Suprapubic skin (tissue), 4 donors: ENCODE measurements around the gene KCTD11. TPM values are rescaled to one million over a fixed set of nuclear protein-coding genes. Genes with fewer than 3 reads are reported as not detected.

Source experiments
- DNase-seq, 2 donors: peaks; one replicate each; pipeline ENCODE4 v3.0.0-alpha.2; 2019; ENCODE audit warnings: low spot score in 2 of 2
- H3K27ac ChIP-seq: fragments of 200-600 bp; sonication (generic); one replicate; pipeline ENCODE4 v1.5.1; 2019
- H3K27me3 ChIP-seq: fragments of 200-600 bp; sonication (generic); one replicate; pipeline ENCODE4 v1.5.1; 2019
- H3K36me3 ChIP-seq: fragments of 200-600 bp; sonication (generic); one replicate; pipeline ENCODE4 v1.5.1; 2019
- H3K4me1 ChIP-seq: fragments of 200-600 bp; sonication (generic); one replicate; pipeline ENCODE4 v1.5.1; 2019
- H3K4me3 ChIP-seq: fragments of 200-600 bp; sonication (generic); one replicate; pipeline ENCODE4 v1.5.1; 2019; ENCODE audit warnings: mild to moderate bottlenecking
- H3K9me3 ChIP-seq: fragments of 200-600 bp; sonication (generic); one replicate; pipeline ENCODE4 v1.5.1; 2019
- CTCF ChIP-seq, 2 donors: fragments of 200-600 bp in 1 of 2; fragments of 450-650 bp in 1 of 2; sonication (generic) in 1 of 2; IDR thresholded peaks; one replicate each; pipeline ENCODE4 v1.5.1; 2016 to 2019; ENCODE audit warnings: antibody characterized with exemption in 2 of 2, mild to moderate bottlenecking in 1 of 2, moderate library complexity in 1 of 2
- EP300 ChIP-seq: sonication (generic); formaldehyde crosslinking; IDR thresholded peaks from one replicate; pipeline ENCODE4 v1.6.1; 2017; ENCODE audit warnings: antibody characterized with exemption
- POLR2A ChIP-seq, 2 donors: fragments of 450-650 bp; IDR thresholded peaks; one replicate each; pipeline ENCODE4 v1.6.1; 2017; ENCODE audit warnings: antibody characterized with exemption in 2 of 2, mild to moderate bottlenecking in 2 of 2, moderate library complexity in 2 of 2
- POLR2AphosphoS5 ChIP-seq, 3 donors: sonication (generic); formaldehyde crosslinking; IDR thresholded peaks; one replicate each; pipeline ENCODE4 v1.6.1; 2017; ENCODE audit warnings: antibody characterized with exemption in 3 of 3
- WGBS: methylation state at CpG from one replicate; pipeline ENCODE4 v1.1.5; 2018; 5-methylcytosine and 5-hydroxymethylcytosine counted together
- total RNA-seq, 4 donors: library from RNA; depleted of rRNA; stranded (reverse); fragments of >200 nt; gene quantifications; one replicate each; pipeline ENCODE4 v1.1.0, GENCODE V29; 2016

Gene KCTD11
- total RNA-seq, 4 donors from 2014 or later: 9.1 to 50.1 (median 32.4) TPM

- Histone ChIP-seq H3K9me3 (no peaks in the 10 kb centered on the region), H3K27ac (no peak overlapping the region)
- no peak for TF ChIP-seq POLR2AphosphoS5 (IDR thresholded peaks at IDR 0.05)
- no peak for TF ChIP-seq EP300
- TF ChIP-seq CTCF (IDR thresholded peaks at IDR 0.05): peak; percentile 66 to 92
- no peak for TF ChIP-seq POLR2A (IDR thresholded peaks at IDR 0.05)
These were observed 28.1 kb upstream of the KCTD11 start for GRCh38 chr17:7323731-7324437.

GRCh38 chr17:7324438-7324779, 27.6 kb upstream of the KCTD11 start:
- WGBS: 80% methylated on average over 3 of the region's 3 CpGs

More at GRCh38 chr17:7323731-7324437, 28.1 kb upstream of the KCTD11 start:
- H3K4me1 ChIP-seq: peaks cover 15% of the 10 kb centered on the region
- H3K4me3 ChIP-seq: no peak overlapping the region
- whole genome bisulfite sequencing: 82% methylated on average over 27 of the region's 39 CpGs
- peaks cover 57% of the 10 kb centered on the region for H3K36me3 ChIP-seq
- H3K27me3 ChIP-seq: no peaks in the 10 kb centered on the region
- DNase-seq: peak in 1 of 2 donors; percentile 68

GRCh38 chr17:7325031-7325528, 26.9 kb upstream of the KCTD11 start:
- no peak for DNase-seq
- peaks cover 18% of the 10 kb centered on the region for H3K4me1 ChIP-seq
- H3K4me3 ChIP-seq: no peak overlapping the region
- H3K27ac ChIP-seq: no peak overlapping the region
- no peaks in the 10 kb centered on the region for H3K27me3 ChIP-seq
- WGBS: 94% methylated on average over 19 of the region's 19 CpGs
- H3K9me3 ChIP-seq: no peaks in the 10 kb centered on the region
- H3K36me3 ChIP-seq: peaks cover 54% of the 10 kb centered on the region
- TF ChIP-seq CTCF (IDR thresholded peaks at IDR 0.05) (no peak), POLR2A (IDR thresholded peaks at IDR 0.05) (no peak), EP300 (no peak)

More at GRCh38 chr17:7324438-7324779, 27.6 kb upstream of the KCTD11 start:
- Histone ChIP-seq H3K4me3 (no peak overlapping the region), H3K36me3 (peaks cover 54% of the 10 kb centered on the region), H3K27me3 (no peaks in the 10 kb centered on the region), H3K9me3 (no peaks in the 10 kb centered on the region), H3K4me1 (peaks cover 15% of the 10 kb centered on the region), H3K27ac (no peak overlapping the region)
- no peak for TF ChIP-seq POLR2AphosphoS5 (IDR thresholded peaks at IDR 0.05)
- no peak for TF ChIP-seq EP300
- TF ChIP-seq CTCF (IDR thresholded peaks at IDR 0.05): no peak
- no peak for TF ChIP-seq POLR2A (IDR thresholded peaks at IDR 0.05)
- DNase-seq: no peak

- TF ChIP-seq POLR2A (IDR thresholded peaks at IDR 0.05): no peak
- TF ChIP-seq CTCF (IDR thresholded peaks at IDR 0.05): no peak
- no peak for TF ChIP-seq POLR2AphosphoS5 (IDR thresholded peaks at IDR 0.05)
- no peak for TF ChIP-seq EP300
- WGBS: 93% methylated on average over 4 of the region's 11 CpGs
- no peak overlapping the region for H3K4me3 ChIP-seq
- no peak overlapping the region for H3K27ac ChIP-seq
- H3K27me3 ChIP-seq: no peaks in the 10 kb centered on the region
- no peaks in the 10 kb centered on the region for H3K9me3 ChIP-seq
- H3K4me1 ChIP-seq: peaks cover 26% of the 10 kb centered on the region
- DNase-seq: no peak
- H3K36me3 ChIP-seq: peaks cover 46% of the 10 kb centered on the region
These were observed 25.8 kb upstream of the KCTD11 start for GRCh38 chr17:7326186-7326585.

- 89% methylated on average over 7 of the region's 7 CpGs for WGBS
- Histone ChIP-seq H3K4me1 (peaks cover 26% of the 10 kb centered on the region), H3K27me3 (no peaks in the 10 kb centered on the region), H3K9me3 (no peaks in the 10 kb centered on the region), H3K27ac (no peak overlapping the region), H3K4me3 (no peak overlapping the region), H3K36me3 (peaks cover 37% of the 10 kb centered on the region)
- DNase-seq: no peak
- no peak for TF ChIP-seq POLR2AphosphoS5 (IDR thresholded peaks at IDR 0.05)
- TF ChIP-seq CTCF (IDR thresholded peaks at IDR 0.05): no peak
- no peak for TF ChIP-seq EP300
- TF ChIP-seq POLR2A (IDR thresholded peaks at IDR 0.05): no peak
These were observed 24.9 kb upstream of the KCTD11 start for GRCh38 chr17:7327056-7327455.
